ENCODE measurements around the gene CDH20.

DNA sequence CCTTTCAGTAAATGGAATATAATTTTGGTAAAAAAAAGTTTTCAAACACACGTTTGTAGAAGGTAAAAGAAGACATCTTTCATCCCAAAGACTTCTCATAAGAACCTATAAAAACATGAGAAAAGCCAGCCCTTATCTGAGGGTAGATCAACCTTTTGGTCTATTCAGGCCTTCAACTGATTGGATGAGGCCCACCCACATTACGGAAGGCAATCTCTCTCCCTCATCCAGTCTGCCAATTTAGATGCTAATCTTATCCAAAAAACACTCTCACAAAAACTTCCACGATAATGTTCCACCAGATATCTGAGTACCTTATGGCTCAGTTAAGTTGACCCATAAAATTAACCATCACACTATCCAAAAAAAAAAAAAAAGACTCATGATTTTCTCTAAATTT, 2.2 kb upstream of the CDH20 start:
- TF ChIP-seq RAD21 (IDR thresholded peaks at IDR 0.05; ENCODE audit: low read length), result no peak
- TF ChIP-seq, protein P1, sequence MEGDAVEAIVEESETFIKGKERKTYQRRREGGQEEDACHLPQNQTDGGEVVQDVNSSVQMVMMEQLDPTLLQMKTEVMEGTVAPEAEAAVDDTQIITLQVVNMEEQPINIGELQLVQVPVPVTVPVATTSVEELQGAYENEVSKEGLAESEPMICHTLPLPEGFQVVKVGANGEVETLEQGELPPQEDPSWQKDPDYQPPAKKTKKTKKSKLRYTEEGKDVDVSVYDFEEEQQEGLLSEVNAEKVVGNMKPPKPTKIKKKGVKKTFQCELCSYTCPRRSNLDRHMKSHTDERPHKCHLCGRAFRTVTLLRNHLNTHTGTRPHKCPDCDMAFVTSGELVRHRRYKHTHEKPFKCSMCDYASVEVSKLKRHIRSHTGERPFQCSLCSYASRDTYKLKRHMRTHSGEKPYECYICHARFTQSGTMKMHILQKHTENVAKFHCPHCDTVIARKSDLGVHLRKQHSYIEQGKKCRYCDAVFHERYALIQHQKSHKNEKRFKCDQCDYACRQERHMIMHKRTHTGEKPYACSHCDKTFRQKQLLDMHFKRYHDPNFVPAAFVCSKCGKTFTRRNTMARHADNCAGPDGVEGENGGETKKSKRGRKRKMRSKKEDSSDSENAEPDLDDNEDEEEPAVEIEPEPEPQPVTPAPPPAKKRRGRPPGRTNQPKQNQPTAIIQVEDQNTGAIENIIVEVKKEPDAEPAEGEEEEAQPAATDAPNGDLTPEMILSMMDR (conservative IDR thresholded peaks at IDR 0.05; ENCODE audit: low read depth, low read length), result no peak
- TF ChIP-seq USF2 (IDR thresholded peaks at IDR 0.05; ENCODE audit: low read depth, low read length), result no peak
- TF ChIP-seq MAZ (IDR thresholded peaks at IDR 0.05; ENCODE audit: borderline replicate concordance, low read depth, low read length), result no peak
- no peak for TF ChIP-seq POLR2A (IDR thresholded peaks at IDR 0.05; ENCODE audit: low read depth, low read length)
- no peak for TF ChIP-seq BHLHE40 (IDR thresholded peaks at IDR 0.05; ENCODE audit: low read depth, low read length)
- TF ChIP-seq ELK1 (IDR thresholded peaks at IDR 0.05; ENCODE audit: borderline replicate concordance, low read depth, low read length), result no peak
- no peak for TF ChIP-seq MAFK (IDR thresholded peaks at IDR 0.05; ENCODE audit: low read depth, low read length)
- no peak for TF ChIP-seq SMC3 (IDR thresholded peaks at IDR 0.05; ENCODE audit: low read depth, low read length)
- TF ChIP-seq RFX5 (IDR thresholded peaks at IDR 0.05; ENCODE audit: low read depth, low read length), result no peak
- no peak for TF ChIP-seq MXI1 (IDR thresholded peaks at IDR 0.05; ENCODE audit: borderline replicate concordance, low read depth, low read length)
